T-cell (primary cell): Measurements from ENCODE around the gene AKT2. TPM values are rescaled to one million over a fixed set of nuclear protein-coding genes. Genes with fewer than 3 reads are reported as not detected.

Source experiments
- ATAC-seq, 4 experiments: fragments of 200-7000 bp in 3 of 4; fragments of 150-1000 bp in 1 of 4; cut with Tn5 transposase; replicated peaks in 1 of 4; 1 replicate in 3 of 4; 2 replicates in 1 of 4; pipeline ENCODE4 v1.10.0; 2021; ENCODE audit warnings: moderate library complexity in 3 of 4, mild to moderate bottlenecking in 2 of 4, moderate number of reproducible peaks in 1 of 4
- CTCF ChIA-PET, 2 donors: fragments of 300-600 bp; sonication (Branson Sonifier 250); formaldehyde crosslinking; loops; one replicate each; lab custom pipeline; 2022; ENCODE audit warnings: antibody characterized with exemption in 2 of 2; lab: Charles Lee
- POLR2A ChIA-PET, 2 donors: fragments of 300-600 bp; sonication (Branson Sonifier 250); formaldehyde crosslinking; loops; one replicate each; lab custom pipeline; 2022; ENCODE audit warnings: antibody characterized with exemption in 2 of 2; lab: Charles Lee
- DNase-seq, 35 experiments: peaks; one replicate each; pipeline versions ENCODE4 v3.0.0 to v3.0.0-alpha.2; 2013 to 2023
- H3K27ac ChIP-seq: one replicate; pipeline ENCODE4 v1.5.1; 2013; ENCODE audit warnings: low read length
- H3K27me3 ChIP-seq, 2 experiments: replicated peaks in 1 of 2; 1 replicate in 1 of 2; 2 replicates in 1 of 2; pipeline versions ENCODE4 v1.6.1 to v1.7.0; 2013; ENCODE audit warnings: low read length in 1 of 2, mixed read lengths in 1 of 2; ENCODE audit not compliant: control insufficient read depth in 2 of 2, insufficient read depth in 2 of 2; ENCODE audit errors: extremely low read depth in 1 of 2
- H3K36me3 ChIP-seq, 2 donors: 1 replicate in 1 of 2; 2 replicates in 1 of 2; pipeline versions ENCODE4 v1.6.1 to v1.7.0; 2013; ENCODE audit warnings: low read length in 1 of 2; ENCODE audit not compliant: control insufficient read depth in 2 of 2, insufficient read depth in 1 of 2; ENCODE audit errors: extremely low read depth in 1 of 2
- H3K4me1 ChIP-seq, 2 experiments: 1 replicate in 1 of 2; 2 replicates in 1 of 2; pipeline versions ENCODE4 v1.6.1 to v1.7.0; 2013; ENCODE audit warnings: low read length in 2 of 2, mixed read lengths in 1 of 2; ENCODE audit not compliant: insufficient read depth in 2 of 2, control insufficient read depth in 1 of 2; ENCODE audit errors: extremely low read depth in 1 of 2
- H3K4me3 ChIP-seq, 2 donors: 1 replicate in 1 of 2; 2 replicates in 1 of 2; pipeline versions ENCODE4 v1.5.1 to v1.7.0; 2013; ENCODE audit warnings: mild to moderate bottlenecking in 2 of 2, low read length in 1 of 2, moderate library complexity in 1 of 2; ENCODE audit not compliant: control insufficient read depth in 1 of 2; ENCODE audit errors: extremely low read depth in 1 of 2
- H3K9me3 ChIP-seq: 2 replicates; pipeline ENCODE4 v1.7.0; 2013
- H3K27ac Mint-ChIP-seq, 2 donors: one replicate each; pipeline ENCODE4 v1.8.0; 2020 to 2021; ENCODE audit warnings: mild to moderate bottlenecking in 2 of 2, mixed read lengths in 2 of 2
- H3K27me3 Mint-ChIP-seq, 2 donors: one replicate each; pipeline ENCODE4 v1.8.0; 2021 to 2022; ENCODE audit warnings: mixed read lengths in 2 of 2
- H3K36me3 Mint-ChIP-seq: one replicate; pipeline ENCODE4 v1.8.0; 2021; ENCODE audit warnings: mixed read lengths
- H3K4me1 Mint-ChIP-seq, 3 donors: one replicate each; pipeline ENCODE4 v1.8.0; 2020 to 2022; ENCODE audit warnings: mixed read lengths in 3 of 3, mild to moderate bottlenecking in 1 of 3
- H3K4me3 Mint-ChIP-seq, 3 donors: one replicate each; pipeline ENCODE4 v1.8.0; 2020 to 2022; ENCODE audit warnings: mild to moderate bottlenecking in 3 of 3, mixed read lengths in 3 of 3, moderate library complexity in 3 of 3
- H3K9me3 Mint-ChIP-seq, 3 donors: one replicate each; pipeline ENCODE4 v1.8.0; 2020 to 2022; ENCODE audit warnings: mixed read lengths in 3 of 3
- whole genome bisulfite sequencing: methylation state at CpG from one replicate; pipeline ENCODE4 v1.1.5; 2013; ENCODE audit warnings: missing lambda C conversion rate; ENCODE audit not compliant: insufficient coverage; 5-methylcytosine and 5-hydroxymethylcytosine counted together
- total RNA-seq, 35 experiments: library from RNA in 6 of 35; stranded (reverse) in 6 of 35; fragments of 120-200 nt in 1 of 35; gene quantifications; one replicate each; pipeline versions ENCODE4 v1.2.1 to v1.2.4 and lab custom pipeline; 2013 to 2026

The AKT2 gene
- total RNA-seq, 5 donors from 2014 or later (not counting 1 experiment from before 2014, with no cell fraction given) = 169 to 218 (median 172) TPM

DNA sequence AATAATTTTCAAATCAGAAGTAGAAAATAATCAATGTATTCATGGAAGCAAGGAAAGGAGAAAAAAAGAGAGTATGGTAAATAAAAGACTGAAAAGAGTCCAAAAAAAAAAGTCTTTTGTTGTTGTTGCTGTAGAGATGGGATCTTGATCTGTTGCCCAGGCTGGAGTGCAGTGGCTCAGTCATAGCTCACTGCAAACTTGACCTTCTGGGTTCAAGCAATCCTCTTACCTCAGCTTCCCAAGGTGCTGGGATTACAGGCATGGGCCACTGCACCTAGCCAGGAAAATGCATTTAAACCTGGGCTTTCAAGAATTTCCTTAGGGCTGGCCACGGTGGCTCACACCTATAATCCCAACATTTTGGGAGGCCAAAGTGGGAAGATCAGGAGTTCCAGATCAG, 100.9 kb downstream of the AKT2 start:
- DNase-seq (no peak), ATAC-seq (no peak)
- Histone ChIP-seq H3K4me3 (no peak overlapping the region), H3K27me3 (peaks cover 2 to 9% of the 10 kb centered on the region in 2 experiments), H3K27ac (no peak overlapping the region), H3K4me1 (no peaks in the 10 kb centered on the region), H3K9me3 (no peaks in the 10 kb centered on the region), H3K36me3 (no peaks in the 10 kb centered on the region)
- Mint-ChIP-seq H3K4me3 (no peak overlapping the region), H3K36me3 (no peaks in the 10 kb centered on the region), H3K27ac (no peak overlapping the region), H3K4me1 (no peaks in the 10 kb centered on the region), H3K9me3 (no peaks in the 10 kb centered on the region), H3K27me3 (peaks cover 0 to 10% of the 10 kb centered on the region in 2 donors)
- POLR2A ChIA-PET = no interaction called here
- CTCF ChIA-PET = no interaction called here
- WGBS = no CpG with 5 or more reads among the region's 1 CpG

Other genes with a start within 250 kb of the AKT2 start
- gene ZNF780B, start 229.1 kb downstream of the AKT2 start, total RNA-seq = 10 to 100 TPM; 18.0 to 55.2 (median 49.0) TPM
- gene ZNF780A, start 194.4 kb downstream of the AKT2 start, total RNA-seq = 10 to 100 TPM; 18.2 to 43.0 (median 29.0) TPM
- gene MAP3K10, start 93.9 kb downstream of the AKT2 start, total RNA-seq = 10 to 100 TPM; 20.9 to 39.6 (median 33.0) TPM
- gene TTC9B, start 67.0 kb downstream of the AKT2 start, total RNA-seq = not detected
- gene CCNP, start 58.7 kb downstream of the AKT2 start, total RNA-seq = 1 to 10 TPM in 4 of 5 donors, under 1 TPM in 1; 0.82 to 2.3 (median 1.2) TPM
- gene C19orf47, start 63.1 kb upstream of the AKT2 start, total RNA-seq = 10 to 100 TPM; 12.4 to 14.8 (median 14.5) TPM
- gene PLD3, start 63.4 kb upstream of the AKT2 start, total RNA-seq = 100 to 1,000 TPM in 3 of 5 donors, 10 to 100 TPM in 2; 71.0 to 120 (median 118) TPM
- gene HIPK4, start 104.8 kb upstream of the AKT2 start, total RNA-seq = under 1 TPM in 4 of 5 donors, not detected in 1; 0.16 to 0.20 (median 0.18) TPM
- gene PRX, start 128.0 kb upstream of the AKT2 start, total RNA-seq = 1 to 10 TPM; 2.0 to 4.4 (median 2.8) TPM
- 10 to 100 TPM; 10.9 to 25.4 (median 13.3) TPM for gene SERTAD1, start 140.6 kb upstream of the AKT2 start, total RNA-seq
- gene SERTAD3, start 159.0 kb upstream of the AKT2 start, total RNA-seq = 10 to 100 TPM; 17.4 to 26.7 (median 24.7) TPM
- 10 to 100 TPM in 3 of 5 donors, 1 to 10 TPM in 2; 6.8 to 20.3 (median 16.4) TPM for gene BLVRB, start 180.4 kb upstream of the AKT2 start, total RNA-seq
- gene SPTBN4, start 181.7 kb upstream of the AKT2 start, total RNA-seq = 1 to 10 TPM in 1 of 5 donors, under 1 TPM in 4; 0.37 to 1.2 (median 0.66) TPM